Suppressor macrophage (primary cell): ENCODE data around the gene MAGI1.
"Not testable (repeated sequence)": the region's sequence is repeated elsewhere in the genome, so short reads cannot be mapped to it uniquely, and the experiment has no call there.

Experiments used
- DNase-seq, 4 experiments: peaks; one replicate each; pipeline ENCODE4 v3.0.0-alpha.2; 2020 to 2022

Gene MAGI1

GRCh38 chr3:65902304-65902793 is 136.4 kb downstream of the MAGI1 start:
- DNase-seq = no peak

- DNase-seq = no peak
Observed at GRCh38 chr3:65901226-65901625, 137.5 kb downstream of the MAGI1 start.

- DNase-seq = no peak
Observed at GRCh38 chr3:65899226-65899625, 139.5 kb downstream of the MAGI1 start.

GRCh38 chr3:65897766-65898165 is 141.0 kb downstream of the MAGI1 start:
- DNase-seq = no peak

- no peak for DNase-seq
Observed at GRCh38 chr3:65896321-65896720, 142.4 kb downstream of the MAGI1 start.

- DNase-seq = no peak
Observed at GRCh38 chr3:65894679-65895453, 143.9 kb downstream of the MAGI1 start.

- no peak for DNase-seq
Observed at GRCh38 chr3:65894126-65894525, 144.6 kb downstream of the MAGI1 start.

- DNase-seq = no peak
Observed at GRCh38 chr3:65893631-65894030, 145.1 kb downstream of the MAGI1 start.

- not testable (repeated sequence) for DNase-seq
Observed at GRCh38 chr3:65891477-65891876, 147.2 kb downstream of the MAGI1 start.

- no peak for DNase-seq
Observed at GRCh38 chr3:65890328-65890727, 148.4 kb downstream of the MAGI1 start.

GRCh38 chr3:65889707-65890099 is 149.0 kb downstream of the MAGI1 start:
- DNase-seq = no peak

- DNase-seq = no peak
Observed at GRCh38 chr3:65888980-65889706, 149.6 kb downstream of the MAGI1 start.

- no peak for DNase-seq
Observed at GRCh38 chr3:65888196-65888595, 150.5 kb downstream of the MAGI1 start.

- no peak for DNase-seq
Observed at GRCh38 chr3:65886391-65886790, 152.3 kb downstream of the MAGI1 start.

GRCh38 chr3:65884071-65884470 is 154.6 kb downstream of the MAGI1 start:
- no peak for DNase-seq

- no peak for DNase-seq
Observed at GRCh38 chr3:65883613-65884012, 155.1 kb downstream of the MAGI1 start.

GRCh38 chr3:65880350-65880749 is 158.4 kb downstream of the MAGI1 start:
- DNase-seq = no peak

GRCh38 chr3:65879372-65879771 is 159.3 kb downstream of the MAGI1 start:
- no peak for DNase-seq

- DNase-seq = no peak
Observed at GRCh38 chr3:65878831-65879230, 159.9 kb downstream of the MAGI1 start.

- no peak for DNase-seq
Observed at GRCh38 chr3:65877160-65877559, 161.6 kb downstream of the MAGI1 start.

- DNase-seq = no peak
Observed at GRCh38 chr3:65876028-65876420, 162.7 kb downstream of the MAGI1 start.

GRCh38 chr3:65875393-65876027 is 163.2 kb downstream of the MAGI1 start:
- no peak for DNase-seq

- no peak for DNase-seq
Observed at GRCh38 chr3:65873869-65874268, 164.8 kb downstream of the MAGI1 start.

- no peak for DNase-seq
Observed at GRCh38 chr3:65873028-65873427, 165.7 kb downstream of the MAGI1 start.
